GM12874 (cell line): ENCODE measurements around the gene ATG5.

Experiments
- TF ChIP-seq, protein P1 (sequence below): IDR thresholded peaks from 2 replicates; pipeline ENCODE4 v1.5.1; 2011; ENCODE audit warnings: low read depth, mild to moderate bottlenecking, control low read depth, low read length, moderate library complexity; ENCODE audit not compliant: insufficient read depth

ATG5 gene

GRCh38 chr6:106220485-106220884 is 105.1 kb downstream of the ATG5 start:
- TF ChIP-seq, protein P1, sequence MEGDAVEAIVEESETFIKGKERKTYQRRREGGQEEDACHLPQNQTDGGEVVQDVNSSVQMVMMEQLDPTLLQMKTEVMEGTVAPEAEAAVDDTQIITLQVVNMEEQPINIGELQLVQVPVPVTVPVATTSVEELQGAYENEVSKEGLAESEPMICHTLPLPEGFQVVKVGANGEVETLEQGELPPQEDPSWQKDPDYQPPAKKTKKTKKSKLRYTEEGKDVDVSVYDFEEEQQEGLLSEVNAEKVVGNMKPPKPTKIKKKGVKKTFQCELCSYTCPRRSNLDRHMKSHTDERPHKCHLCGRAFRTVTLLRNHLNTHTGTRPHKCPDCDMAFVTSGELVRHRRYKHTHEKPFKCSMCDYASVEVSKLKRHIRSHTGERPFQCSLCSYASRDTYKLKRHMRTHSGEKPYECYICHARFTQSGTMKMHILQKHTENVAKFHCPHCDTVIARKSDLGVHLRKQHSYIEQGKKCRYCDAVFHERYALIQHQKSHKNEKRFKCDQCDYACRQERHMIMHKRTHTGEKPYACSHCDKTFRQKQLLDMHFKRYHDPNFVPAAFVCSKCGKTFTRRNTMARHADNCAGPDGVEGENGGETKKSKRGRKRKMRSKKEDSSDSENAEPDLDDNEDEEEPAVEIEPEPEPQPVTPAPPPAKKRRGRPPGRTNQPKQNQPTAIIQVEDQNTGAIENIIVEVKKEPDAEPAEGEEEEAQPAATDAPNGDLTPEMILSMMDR: no peak

DNA sequence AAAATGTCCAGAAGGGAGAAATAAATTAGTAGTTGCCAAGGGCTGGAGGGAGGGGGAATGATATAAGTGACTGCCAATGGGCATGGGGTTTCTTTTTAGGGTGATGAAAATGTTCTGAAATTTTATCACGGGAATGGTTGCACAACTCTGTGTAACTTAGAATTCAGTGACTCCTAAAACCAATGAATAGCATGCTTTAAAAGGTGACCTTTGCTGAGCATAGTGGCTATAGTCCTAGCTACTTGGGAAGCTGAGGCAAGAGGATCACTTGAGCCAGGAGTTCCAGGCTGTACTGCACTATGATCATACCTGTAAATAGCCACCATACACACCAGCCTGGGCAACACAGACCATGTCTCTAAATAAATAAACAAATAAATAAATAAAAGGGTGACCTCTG is 109.0 kb downstream of the ATG5 start:
- TF ChIP-seq, protein P1: no peak

DNA sequence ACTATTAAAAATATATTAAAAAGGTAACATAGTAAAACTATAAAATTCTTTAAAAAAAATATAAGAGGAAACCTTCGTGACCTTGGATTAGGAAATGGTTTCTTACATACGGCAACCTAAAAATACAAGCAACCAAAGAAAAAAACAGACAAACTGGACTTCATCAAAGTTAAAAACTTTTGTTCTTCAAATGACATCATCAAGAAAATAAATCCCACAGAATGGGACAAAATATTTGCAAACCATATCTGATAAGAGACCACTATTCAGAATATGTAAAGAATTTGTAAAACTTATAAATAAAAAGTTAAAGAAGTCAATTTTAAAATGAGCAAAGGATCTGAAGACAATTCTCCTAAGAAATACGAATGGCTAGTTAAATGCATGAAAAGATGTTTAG is 110.0 kb downstream of the ATG5 start:
- TF ChIP-seq, protein P1: no peak

- TF ChIP-seq, protein P1: no peak
These were observed 111.0 kb downstream of the ATG5 start for GRCh38 chr6:106214531-106214930.

GRCh38 chr6:106213660-106214289 is 111.8 kb downstream of the ATG5 start:
- TF ChIP-seq, protein P1: no peak

GRCh38 chr6:106212576-106212975 is 113.0 kb downstream of the ATG5 start:
- TF ChIP-seq, protein P1: no peak

DNA sequence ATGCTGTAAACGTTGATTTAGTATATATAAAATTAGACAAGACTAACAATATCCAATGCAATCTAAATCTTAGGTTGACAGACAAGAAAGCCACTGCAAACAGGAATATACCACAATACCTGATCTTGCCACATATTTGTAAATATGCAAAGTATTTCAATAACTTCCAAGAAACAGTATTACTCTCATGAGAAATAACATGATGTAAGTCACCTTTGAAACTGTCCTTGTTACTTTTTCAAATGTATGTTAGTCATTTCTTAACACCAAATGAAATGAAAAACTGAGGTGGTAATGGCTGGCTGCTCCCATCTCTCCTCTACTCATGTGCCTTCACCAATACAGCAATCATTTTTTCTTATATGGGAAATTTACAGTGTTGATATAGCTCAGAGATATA is 118.7 kb downstream of the ATG5 start:
- TF ChIP-seq, protein P1: no peak
